ENCODE data around the gene AMHR2.

The AMHR2 gene

DNA sequence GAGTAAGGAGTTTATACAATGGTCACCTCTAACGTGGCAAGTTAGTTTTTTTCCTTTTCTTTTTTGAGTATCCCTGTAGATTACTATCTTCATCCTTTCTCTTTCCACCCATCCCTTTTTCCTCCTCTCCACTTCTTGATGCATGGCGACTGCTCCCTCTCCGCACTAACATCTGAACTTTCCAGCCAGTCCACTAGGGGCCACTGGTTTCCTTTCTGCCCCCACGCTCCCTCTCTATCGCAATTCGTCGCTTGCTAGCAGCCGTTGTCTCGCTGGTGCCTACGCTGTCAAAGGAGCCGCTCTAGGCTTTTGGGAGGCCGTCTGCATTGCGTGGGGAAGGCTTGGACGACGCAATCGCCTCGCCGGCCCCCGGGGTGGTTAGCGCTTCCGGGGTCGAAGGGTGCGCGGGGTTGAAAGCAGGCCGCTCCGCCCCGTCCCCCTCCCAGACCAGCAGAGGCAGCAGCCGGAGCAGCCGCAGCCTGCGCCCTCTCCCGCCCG lies 28.1 kb downstream of the AMHR2 start, which contains the start of gene PCBP2:
TSS of gene PCBP2 (plus strand) at position 442 of the 498 bp plus-strand sequence. CDS start 2,699 bp downstream, outside the sequence.
- TF ChIP-seq ZFX (IDR thresholded peaks at IDR 0.05; ENCODE audit: borderline replicate concordance) = no peak
- TF ChIP-seq, protein P1, sequence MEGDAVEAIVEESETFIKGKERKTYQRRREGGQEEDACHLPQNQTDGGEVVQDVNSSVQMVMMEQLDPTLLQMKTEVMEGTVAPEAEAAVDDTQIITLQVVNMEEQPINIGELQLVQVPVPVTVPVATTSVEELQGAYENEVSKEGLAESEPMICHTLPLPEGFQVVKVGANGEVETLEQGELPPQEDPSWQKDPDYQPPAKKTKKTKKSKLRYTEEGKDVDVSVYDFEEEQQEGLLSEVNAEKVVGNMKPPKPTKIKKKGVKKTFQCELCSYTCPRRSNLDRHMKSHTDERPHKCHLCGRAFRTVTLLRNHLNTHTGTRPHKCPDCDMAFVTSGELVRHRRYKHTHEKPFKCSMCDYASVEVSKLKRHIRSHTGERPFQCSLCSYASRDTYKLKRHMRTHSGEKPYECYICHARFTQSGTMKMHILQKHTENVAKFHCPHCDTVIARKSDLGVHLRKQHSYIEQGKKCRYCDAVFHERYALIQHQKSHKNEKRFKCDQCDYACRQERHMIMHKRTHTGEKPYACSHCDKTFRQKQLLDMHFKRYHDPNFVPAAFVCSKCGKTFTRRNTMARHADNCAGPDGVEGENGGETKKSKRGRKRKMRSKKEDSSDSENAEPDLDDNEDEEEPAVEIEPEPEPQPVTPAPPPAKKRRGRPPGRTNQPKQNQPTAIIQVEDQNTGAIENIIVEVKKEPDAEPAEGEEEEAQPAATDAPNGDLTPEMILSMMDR (IDR thresholded peaks at IDR 0.05) = peak; percentile 99
- H3K27ac ChIP-seq = peak within 1 kb of the TSS; percentile 84

DNA sequence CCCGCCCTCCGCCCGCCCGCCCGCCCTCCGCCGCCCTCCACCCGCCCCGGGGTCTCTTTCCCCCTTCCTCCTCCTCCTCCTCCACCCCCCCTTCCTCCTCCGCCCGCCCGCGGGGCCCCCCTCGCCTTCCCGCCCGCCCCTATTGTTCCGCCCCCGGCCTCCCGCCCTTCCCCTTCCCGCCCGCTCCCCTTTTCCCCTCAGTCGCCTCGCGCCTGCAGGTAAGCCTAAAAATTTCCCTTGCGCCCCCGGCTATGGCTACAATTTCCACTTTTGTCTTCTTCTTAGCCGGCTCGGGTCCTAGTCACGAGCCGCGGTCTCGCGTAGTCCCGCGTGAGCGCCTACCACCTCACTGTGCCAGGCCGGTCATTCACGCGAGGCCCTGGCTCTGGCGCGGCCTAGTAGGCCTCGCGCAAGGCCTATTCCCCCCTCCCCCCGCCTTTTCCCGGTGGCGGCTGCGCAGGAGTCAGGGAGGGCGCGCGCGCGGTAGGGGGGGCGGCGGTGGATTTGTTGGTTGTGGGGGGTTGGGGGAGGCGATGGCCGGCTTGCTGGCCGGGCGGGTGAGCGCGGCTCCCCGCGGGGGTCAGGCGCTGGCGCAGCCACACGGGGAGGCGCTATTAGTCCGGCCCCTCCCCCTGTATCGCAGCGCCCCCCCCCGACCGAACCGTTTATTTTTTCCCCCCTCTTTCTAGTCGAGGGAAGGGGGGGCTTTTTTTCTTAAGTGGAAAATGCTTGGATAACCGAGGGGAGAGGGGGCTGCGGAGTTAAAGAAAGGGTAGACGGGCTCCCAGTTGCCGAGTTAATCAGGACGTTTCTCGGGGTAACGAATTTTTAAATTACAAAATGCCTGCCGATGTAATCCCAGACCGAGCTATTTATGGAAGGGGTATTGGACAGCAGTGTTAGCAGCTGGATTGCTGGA lies 28.8 kb downstream of the AMHR2 start:
- peak overlapping the region; percentile 84 for H3K27ac ChIP-seq
- TF ChIP-seq ZFX (IDR thresholded peaks at IDR 0.05; ENCODE audit: borderline replicate concordance) = peak; percentile 99
- TF ChIP-seq, protein P1 (IDR thresholded peaks at IDR 0.05) = peak; percentile 86

DNA sequence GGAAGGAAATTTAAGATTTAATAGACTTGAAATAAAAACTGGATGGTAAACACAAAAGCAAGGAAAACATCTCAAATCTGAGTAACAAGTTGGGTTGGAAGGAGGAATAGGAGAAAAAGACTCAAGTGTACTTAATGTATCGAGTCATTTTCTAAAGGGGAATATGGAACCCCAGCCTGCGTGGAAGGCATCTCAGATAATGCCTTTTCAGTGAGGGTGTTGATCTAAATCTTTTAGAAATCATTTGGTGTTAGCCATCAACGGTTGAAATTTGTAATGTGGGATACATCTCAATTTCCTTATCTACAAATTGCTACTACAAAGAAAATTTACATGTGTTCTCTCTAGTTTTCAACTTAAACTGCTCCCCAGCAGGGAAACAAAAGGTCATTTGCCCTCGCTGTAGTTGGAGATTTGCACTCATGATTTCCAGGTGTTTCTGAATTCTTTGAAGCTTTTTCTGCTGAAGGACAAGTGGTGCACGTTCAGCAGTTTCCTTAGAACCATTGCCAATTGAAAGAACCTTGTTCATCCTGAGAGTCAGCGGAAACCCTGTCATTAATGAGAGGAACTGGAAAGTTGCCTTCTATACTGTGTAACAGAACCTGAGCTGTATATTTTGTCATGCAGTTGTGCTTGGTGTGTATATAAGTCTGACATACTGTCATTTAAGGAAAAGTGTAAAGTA lies 30.4 kb downstream of the AMHR2 start:
- TF ChIP-seq, protein P1 (IDR thresholded peaks at IDR 0.05) = no peak
- no peak for TF ChIP-seq ZFX (IDR thresholded peaks at IDR 0.05; ENCODE audit: borderline replicate concordance)
- H3K27ac ChIP-seq = peak overlapping the region; percentile 84; the same call in 1 of the 2 replicates

DNA sequence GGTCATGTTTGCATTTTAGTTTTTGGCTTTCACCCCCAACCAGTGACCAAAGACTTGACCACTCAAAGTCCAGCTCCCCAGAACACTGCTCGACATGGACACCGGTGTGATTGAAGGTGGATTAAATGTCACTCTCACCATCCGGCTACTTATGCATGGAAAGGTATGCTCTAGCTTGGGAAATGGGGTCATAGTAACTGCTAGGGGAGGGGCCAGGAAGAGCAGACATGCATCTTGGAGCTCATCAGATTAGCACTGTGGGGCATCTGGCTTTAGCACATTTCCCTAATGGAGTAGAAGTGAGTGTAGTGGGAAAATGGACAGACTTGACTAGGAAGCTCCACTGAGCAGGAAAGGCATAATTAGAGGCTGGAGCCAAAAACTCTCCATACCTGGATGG lies 31.1 kb downstream of the AMHR2 start:
- H3K27ac ChIP-seq = no peak overlapping the region
- TF ChIP-seq ZFX (IDR thresholded peaks at IDR 0.05; ENCODE audit: borderline replicate concordance) = no peak
- TF ChIP-seq, protein P1 (IDR thresholded peaks at IDR 0.05) = no peak

DNA sequence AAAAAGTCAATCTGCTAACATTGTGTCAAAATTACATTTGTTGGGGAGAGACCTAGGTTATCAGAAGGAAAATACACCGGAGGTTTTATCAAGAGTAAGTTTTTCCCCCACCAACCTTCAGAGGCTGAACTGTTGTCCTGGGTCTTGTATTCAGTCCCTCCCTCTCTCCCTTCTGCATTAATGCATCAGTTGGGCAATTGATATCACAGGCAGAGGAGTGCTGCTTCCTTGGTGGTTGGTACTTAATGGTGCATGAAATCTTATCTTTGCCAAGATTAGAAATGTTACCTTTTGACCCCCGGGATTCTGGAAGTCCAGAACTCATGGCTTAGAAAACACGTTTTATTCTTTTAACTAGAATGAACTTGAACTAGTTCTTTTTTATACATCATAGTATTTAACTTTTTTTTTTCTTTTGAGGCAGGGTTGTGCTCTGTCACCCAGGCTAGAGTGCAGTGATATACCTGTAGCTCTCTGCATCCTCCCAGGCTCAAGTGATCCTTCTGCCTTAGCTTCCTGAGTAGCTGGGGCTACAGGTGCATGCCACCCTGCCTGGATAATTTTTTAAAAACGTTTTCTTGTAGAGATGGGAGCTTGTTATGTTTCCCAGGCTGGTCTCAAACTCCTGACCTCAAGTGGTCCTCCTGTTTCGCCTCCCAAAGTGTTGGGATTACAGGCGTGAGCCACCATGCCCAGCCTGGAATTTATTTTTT lies 33.2 kb downstream of the AMHR2 start:
- no peak overlapping the region for H3K27ac ChIP-seq
- TF ChIP-seq, protein P1 (IDR thresholded peaks at IDR 0.05) = no peak
- TF ChIP-seq ZFX (IDR thresholded peaks at IDR 0.05; ENCODE audit: borderline replicate concordance) = no peak

DNA sequence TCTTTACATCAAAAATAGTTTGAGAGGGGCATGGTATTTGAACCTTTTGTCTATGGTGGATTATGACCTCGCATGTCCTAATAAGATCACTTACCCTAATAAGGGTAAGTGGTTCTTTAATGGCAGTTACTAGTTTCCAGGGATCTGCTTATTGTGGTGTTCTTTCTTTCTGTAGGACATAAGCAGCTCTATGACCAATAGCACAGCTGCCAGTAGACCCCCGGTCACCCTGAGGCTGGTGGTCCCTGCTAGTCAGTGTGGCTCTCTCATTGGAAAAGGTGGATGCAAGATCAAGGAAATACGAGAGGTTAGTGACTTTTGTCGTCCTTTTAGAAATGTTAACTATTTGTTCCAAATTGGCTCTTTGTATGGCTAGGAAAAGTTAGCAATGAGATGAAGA lies 35.4 kb downstream of the AMHR2 start:
- TF ChIP-seq, protein P1 (IDR thresholded peaks at IDR 0.05) = no peak
- no peak for TF ChIP-seq ZFX (IDR thresholded peaks at IDR 0.05; ENCODE audit: borderline replicate concordance)
- H3K27ac ChIP-seq = no peak overlapping the region

Measured in 22Rv1 (cell line).